ENCODE results near the gene UBQLN1. TPM values are rescaled to one million over a fixed set of nuclear protein-coding genes. Genes with fewer than 3 reads are reported as not detected.
"Not testable (repeated sequence)": the region's sequence is repeated elsewhere in the genome, so short reads cannot be mapped to it uniquely, and the experiment has no call there.

The UBQLN1 gene
- 100 to 1,000 TPM; 109 to 112 TPM for total RNA-seq

DNA sequence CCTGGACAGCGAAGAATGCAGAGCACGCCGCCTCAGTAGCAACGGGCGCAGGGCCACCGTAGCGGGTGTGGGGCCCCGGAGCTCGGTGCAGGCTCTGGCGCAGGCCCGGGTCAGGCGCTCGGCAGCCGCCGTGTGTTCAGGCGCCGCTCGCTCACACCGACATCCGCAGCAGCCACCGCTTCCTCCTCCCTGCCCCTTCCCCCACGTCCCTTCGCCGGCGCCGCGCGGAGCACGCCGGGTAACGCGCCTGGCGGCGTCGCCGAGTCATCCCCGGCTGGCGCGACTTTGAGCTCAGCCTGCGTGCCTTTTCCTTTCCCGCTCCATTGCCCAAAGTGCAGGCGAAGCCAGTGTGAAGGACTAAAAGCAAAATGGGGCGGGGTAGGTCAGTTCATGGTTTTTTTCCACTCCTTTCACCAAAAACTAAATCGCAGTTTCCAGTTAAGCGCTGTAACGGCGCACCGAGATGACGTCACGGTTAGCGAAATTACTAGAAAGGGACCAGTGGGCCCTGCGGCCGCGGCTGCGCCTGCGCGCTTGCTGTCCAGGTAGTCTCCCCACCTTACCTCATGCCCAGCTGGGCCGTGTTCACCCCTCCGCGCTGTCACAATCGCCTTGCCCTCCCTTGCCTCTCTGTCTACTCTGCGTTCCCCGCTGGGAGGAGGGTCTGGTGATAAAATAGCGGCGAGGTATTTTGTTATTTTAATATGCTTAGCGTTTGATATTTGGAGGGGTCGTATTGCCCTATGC is at the start of gene UBQLN1:
Gene UBQLN1, minus strand, starts transcription at position 191 of the 747 bp plus-strand sequence. CDS start 279 bp downstream, outside the sequence.
- Mint-ChIP-seq H3K27ac (peak within 1 kb of the TSS; percentile 98), H3K4me3 (peak within 1 kb of the TSS; percentile 85), H3K27me3 (no peaks in the 10 kb centered on the region), H3K9me3 (no peaks in the 10 kb centered on the region), H3K36me3 (ENCODE audit: low read depth) (peaks cover 25% of the 10 kb centered on the region), H3K4me1 (peaks cover 36% of the 10 kb centered on the region)
- ChIA-PET POLR2A (interaction anchor here (0.5 to 4.1 kb wide), 32 partner anchors 9 to 272 kb away, joined by 3 to 79 read pairs (median 4); partner anchors contain the start of genes HNRNPK, IDNK, KIF27 and RMI1), CTCF (interaction anchor here (0.8 to 3.3 kb wide), 11 partner anchors 8 to 213 kb away, joined by 3 to 20 read pairs (median 4); partner anchors contain the start of genes IDNK and KIF27)
- peak; percentile 92 for DNase-seq

GRCh38 chr9:83754383-83754977 is 46.7 kb upstream of the UBQLN1 start:
- Mint-ChIP-seq H3K4me3 (no peak overlapping the region), H3K27me3 (no peaks in the 10 kb centered on the region), H3K36me3 (ENCODE audit: low read depth) (no peaks in the 10 kb centered on the region), H3K27ac (no peak overlapping the region), H3K9me3 (no peaks in the 10 kb centered on the region), H3K4me1 (no peaks in the 10 kb centered on the region)
- POLR2A ChIA-PET, result no interaction called here
- CTCF ChIA-PET, result no interaction called here
- no peak for DNase-seq

- CTCF ChIA-PET, result interaction anchor here (0.7 kb wide), 1 partner anchor 201 kb away, joined by 4 read pairs; no protein-coding TSS in a partner anchor
Observed at GRCh38 chr9:83749706-83750105, 41.9 kb upstream of the UBQLN1 start.

GRCh38 chr9:83744206-83744605 is 36.4 kb upstream of the UBQLN1 start:
- Mint-ChIP-seq H3K27ac (no peak overlapping the region), H3K36me3 (ENCODE audit: low read depth) (no peaks in the 10 kb centered on the region), H3K9me3 (no peaks in the 10 kb centered on the region), H3K4me3 (no peak overlapping the region), H3K4me1 (peaks cover 2% of the 10 kb centered on the region), H3K27me3 (no peaks in the 10 kb centered on the region)
- POLR2A ChIA-PET, result no interaction called here
- DNase-seq, result no peak
- CTCF ChIA-PET, result no interaction called here

More at GRCh38 chr9:83749706-83750105, 41.9 kb upstream of the UBQLN1 start:
- no peak overlapping the region for H3K4me3 Mint-ChIP-seq
- no peak for DNase-seq
- no peaks in the 10 kb centered on the region for H3K36me3 Mint-ChIP-seq (ENCODE audit: low read depth)
- H3K27ac Mint-ChIP-seq, result no peak overlapping the region
- POLR2A ChIA-PET, result no interaction called here
- peaks cover 2% of the 10 kb centered on the region for H3K4me1 Mint-ChIP-seq
- H3K27me3 Mint-ChIP-seq, result no peaks in the 10 kb centered on the region
- H3K9me3 Mint-ChIP-seq, result no peaks in the 10 kb centered on the region

GRCh38 chr9:83733739-83734138 is 26.0 kb upstream of the UBQLN1 start:
- ChIA-PET POLR2A (no interaction called here), CTCF (no interaction called here)
- Mint-ChIP-seq H3K36me3 (ENCODE audit: low read depth) (no peaks in the 10 kb centered on the region), H3K27ac (no peak overlapping the region), H3K4me3 (no peak overlapping the region), H3K27me3 (peaks cover 9% of the 10 kb centered on the region), H3K9me3 (no peaks in the 10 kb centered on the region), H3K4me1 (no peaks in the 10 kb centered on the region)
- no peak for DNase-seq

DNA sequence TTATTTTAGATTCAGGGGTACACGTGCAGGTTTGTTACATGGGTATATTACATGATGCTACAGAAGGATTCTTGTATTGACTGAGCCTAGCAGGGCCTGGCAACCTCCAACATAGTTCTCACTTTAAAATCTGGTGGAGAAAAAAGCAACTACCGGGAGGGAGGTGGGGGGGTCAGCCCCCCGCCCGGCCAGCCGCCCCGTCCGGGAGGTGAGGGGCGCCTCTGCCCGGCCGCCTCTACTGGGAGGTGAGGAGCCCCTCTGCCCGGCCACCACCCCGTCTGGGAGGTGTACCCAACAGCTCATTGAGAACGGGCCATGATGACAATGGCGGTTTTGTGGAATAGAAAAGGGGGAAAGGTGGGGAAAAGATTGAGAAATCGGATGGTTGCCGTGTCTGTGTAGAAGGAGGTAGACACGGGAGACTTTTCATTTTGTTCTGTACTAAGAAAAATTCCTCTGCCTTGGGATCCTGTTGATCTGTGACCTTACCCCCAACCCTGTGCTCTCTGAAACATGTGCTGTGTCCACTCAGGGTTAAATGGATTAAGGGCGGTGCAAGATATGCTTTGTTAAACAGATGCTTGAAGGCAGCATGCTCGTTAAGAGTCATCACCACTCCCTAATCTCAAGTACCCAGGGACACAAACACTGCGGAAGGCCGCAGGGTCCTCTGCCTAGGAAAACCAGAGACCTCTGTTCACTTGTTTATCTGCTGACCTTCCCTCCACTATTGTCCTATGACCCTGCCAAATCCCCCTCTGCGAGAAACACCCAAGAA is 21.0 kb upstream of the UBQLN1 start:
- H3K9me3 Mint-ChIP-seq; DNase-seq; H3K27ac Mint-ChIP-seq; H3K36me3 Mint-ChIP-seq (ENCODE audit: low read depth); H3K27me3 Mint-ChIP-seq; POLR2A ChIA-PET; H3K4me3 Mint-ChIP-seq; H3K4me1 Mint-ChIP-seq; CTCF ChIA-PET: not testable (repeated sequence)

GRCh38 chr9:83724436-83724835 is 16.7 kb upstream of the UBQLN1 start:
- CTCF ChIA-PET, result no interaction called here
- no peaks in the 10 kb centered on the region for H3K36me3 Mint-ChIP-seq (ENCODE audit: low read depth)
- DNase-seq, result no peak
- H3K27ac Mint-ChIP-seq, result no peak overlapping the region
- H3K27me3 Mint-ChIP-seq, result no peaks in the 10 kb centered on the region
- no peaks in the 10 kb centered on the region for H3K9me3 Mint-ChIP-seq
- no peak overlapping the region for H3K4me3 Mint-ChIP-seq
- POLR2A ChIA-PET, result interaction anchor here (0.7 kb wide), 1 partner anchor 16 kb away, joined by 3 read pairs; the partner anchor contains the start of gene UBQLN1
- H3K4me1 Mint-ChIP-seq, result no peaks in the 10 kb centered on the region

DNA sequence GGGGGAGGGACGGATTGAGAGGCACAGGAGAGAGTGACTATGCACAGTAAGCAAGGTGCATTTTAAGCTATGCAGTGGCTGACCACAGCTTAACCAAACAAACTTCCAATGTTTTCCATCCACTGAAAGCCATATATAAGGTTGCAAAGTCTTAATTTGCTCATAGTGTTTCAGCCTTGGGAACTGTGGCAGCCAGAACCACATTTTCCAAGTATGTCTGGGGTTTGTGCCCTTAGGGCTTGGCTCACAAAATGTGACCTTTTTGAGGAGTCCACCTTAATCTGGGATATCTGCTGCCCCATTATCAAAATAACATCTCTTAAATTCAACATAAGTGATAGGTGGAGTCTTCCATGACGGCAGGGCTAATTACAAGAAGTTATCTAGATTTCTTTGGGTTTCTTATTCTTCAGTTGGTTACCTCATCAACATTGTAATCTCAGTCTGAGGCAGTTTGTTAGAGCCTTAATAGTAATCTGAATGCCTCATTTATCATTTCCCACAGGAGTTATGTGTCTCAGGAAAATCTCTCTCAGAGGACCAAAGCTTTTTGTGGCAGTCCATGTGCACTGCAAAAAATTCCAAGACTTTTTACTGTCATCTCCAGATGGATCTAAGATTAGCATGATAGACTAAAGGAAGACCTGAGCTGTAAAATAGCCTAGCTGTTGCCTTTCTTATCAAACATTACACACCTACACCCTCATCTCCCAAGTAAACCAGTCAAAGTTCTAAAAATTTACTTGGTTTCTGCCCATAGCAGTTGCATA is 15.2 kb upstream of the UBQLN1 start:
- ChIA-PET POLR2A (interaction anchor here (0.9 kb wide), 1 partner anchor 14 kb away, joined by 4 read pairs; no protein-coding TSS in a partner anchor), CTCF (no interaction called here)
- Mint-ChIP-seq H3K27ac (no peak overlapping the region), H3K27me3 (no peaks in the 10 kb centered on the region), H3K9me3 (no peaks in the 10 kb centered on the region), H3K36me3 (ENCODE audit: low read depth) (no peaks in the 10 kb centered on the region), H3K4me1 (no peaks in the 10 kb centered on the region), H3K4me3 (no peak overlapping the region)
- no peak for DNase-seq

- Mint-ChIP-seq H3K4me1 (no peaks in the 10 kb centered on the region), H3K9me3 (no peaks in the 10 kb centered on the region), H3K36me3 (ENCODE audit: low read depth) (no peaks in the 10 kb centered on the region), H3K27ac (no peak overlapping the region), H3K27me3 (no peaks in the 10 kb centered on the region), H3K4me3 (no peak overlapping the region)
- DNase-seq, result no peak
- CTCF ChIA-PET, result no interaction called here
- POLR2A ChIA-PET, result no interaction called here
Observed at GRCh38 chr9:83721509-83721908, 13.8 kb upstream of the UBQLN1 start.

DNA sequence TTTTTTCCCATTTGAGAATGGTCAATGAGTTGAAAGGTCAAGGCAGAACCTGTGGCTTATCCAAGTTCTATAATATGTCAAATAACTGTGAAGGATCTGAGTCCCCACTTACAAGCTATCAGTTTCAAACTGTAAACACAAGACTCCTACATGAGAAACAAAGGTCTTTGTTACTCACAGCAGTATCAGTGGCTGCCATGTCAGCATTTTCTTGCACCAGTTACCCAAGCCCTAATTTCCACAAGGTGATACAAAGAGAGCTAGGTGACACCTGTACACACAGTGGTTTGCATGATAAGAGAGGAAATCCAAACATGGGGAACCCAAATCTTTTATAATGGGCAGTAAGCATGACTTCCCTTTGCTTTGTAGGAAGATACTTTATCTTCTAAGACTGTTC is 8.0 kb upstream of the UBQLN1 start:
- Mint-ChIP-seq H3K4me3 (no peak overlapping the region), H3K9me3 (no peaks in the 10 kb centered on the region), H3K27me3 (no peaks in the 10 kb centered on the region), H3K27ac (no peak overlapping the region), H3K4me1 (no peaks in the 10 kb centered on the region), H3K36me3 (ENCODE audit: low read depth) (no peaks in the 10 kb centered on the region)
- POLR2A ChIA-PET, result no interaction called here
- DNase-seq, result no peak
- CTCF ChIA-PET, result no interaction called here

- ChIA-PET CTCF (no interaction called here), POLR2A (no interaction called here)
- Mint-ChIP-seq H3K27ac (no peak overlapping the region), H3K36me3 (ENCODE audit: low read depth) (no peaks in the 10 kb centered on the region), H3K27me3 (no peaks in the 10 kb centered on the region), H3K4me3 (no peak overlapping the region), H3K4me1 (no peaks in the 10 kb centered on the region), H3K9me3 (no peaks in the 10 kb centered on the region)
- DNase-seq, result no peak
Observed at GRCh38 chr9:83715221-83715620, 7.5 kb upstream of the UBQLN1 start.

GRCh38 chr9:83714329-83714728 is 6.6 kb upstream of the UBQLN1 start:
- H3K27ac Mint-ChIP-seq, result no peak overlapping the region
- DNase-seq, result no peak
- H3K9me3 Mint-ChIP-seq, result no peaks in the 10 kb centered on the region
- H3K27me3 Mint-ChIP-seq, result no peaks in the 10 kb centered on the region
- H3K36me3 Mint-ChIP-seq (ENCODE audit: low read depth), result no peaks in the 10 kb centered on the region
- ChIA-PET CTCF (no interaction called here), POLR2A (no interaction called here)
- peaks cover 2% of the 10 kb centered on the region for H3K4me1 Mint-ChIP-seq
- H3K4me3 Mint-ChIP-seq, result no peak overlapping the region

Data from activated CD4-positive, alpha-beta memory T cell treated with anti-CD3 and anti-CD28 coated beads, Interleukin-2, amount 10 ng/mL, durations not matched to agents 7 days and 5 days (primary cell).